ENCODE results near the gene ME3.

DNA sequence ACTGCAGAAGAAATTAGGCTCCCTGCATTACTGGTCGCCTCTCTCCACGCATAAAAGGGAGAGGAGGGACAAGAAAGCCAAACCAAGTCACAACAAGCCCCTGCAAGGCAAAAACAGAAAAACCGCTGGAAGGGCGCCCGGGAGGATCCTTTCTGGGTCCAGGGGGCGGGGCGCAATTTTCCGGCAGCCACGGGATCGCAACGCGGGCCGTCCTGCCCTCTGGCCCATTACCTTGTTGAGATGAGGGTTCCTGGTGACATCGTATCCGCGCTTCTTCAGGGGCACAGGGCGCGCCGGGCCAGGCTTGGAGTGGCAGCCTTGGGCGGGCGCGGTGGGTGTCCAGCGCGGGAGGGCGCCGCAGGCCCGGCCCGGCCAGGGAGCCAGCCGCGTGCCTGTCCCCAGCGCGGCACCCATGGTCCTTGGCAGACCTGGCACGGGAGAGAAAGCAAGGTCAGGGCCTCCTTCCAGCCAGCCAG is 847 bp downstream of the ME3 start:
- TF ChIP-seq, protein P1, sequence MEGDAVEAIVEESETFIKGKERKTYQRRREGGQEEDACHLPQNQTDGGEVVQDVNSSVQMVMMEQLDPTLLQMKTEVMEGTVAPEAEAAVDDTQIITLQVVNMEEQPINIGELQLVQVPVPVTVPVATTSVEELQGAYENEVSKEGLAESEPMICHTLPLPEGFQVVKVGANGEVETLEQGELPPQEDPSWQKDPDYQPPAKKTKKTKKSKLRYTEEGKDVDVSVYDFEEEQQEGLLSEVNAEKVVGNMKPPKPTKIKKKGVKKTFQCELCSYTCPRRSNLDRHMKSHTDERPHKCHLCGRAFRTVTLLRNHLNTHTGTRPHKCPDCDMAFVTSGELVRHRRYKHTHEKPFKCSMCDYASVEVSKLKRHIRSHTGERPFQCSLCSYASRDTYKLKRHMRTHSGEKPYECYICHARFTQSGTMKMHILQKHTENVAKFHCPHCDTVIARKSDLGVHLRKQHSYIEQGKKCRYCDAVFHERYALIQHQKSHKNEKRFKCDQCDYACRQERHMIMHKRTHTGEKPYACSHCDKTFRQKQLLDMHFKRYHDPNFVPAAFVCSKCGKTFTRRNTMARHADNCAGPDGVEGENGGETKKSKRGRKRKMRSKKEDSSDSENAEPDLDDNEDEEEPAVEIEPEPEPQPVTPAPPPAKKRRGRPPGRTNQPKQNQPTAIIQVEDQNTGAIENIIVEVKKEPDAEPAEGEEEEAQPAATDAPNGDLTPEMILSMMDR (IDR thresholded peaks at IDR 0.05), result peak; percentile 40
- TF ChIP-seq, protein P2, sequence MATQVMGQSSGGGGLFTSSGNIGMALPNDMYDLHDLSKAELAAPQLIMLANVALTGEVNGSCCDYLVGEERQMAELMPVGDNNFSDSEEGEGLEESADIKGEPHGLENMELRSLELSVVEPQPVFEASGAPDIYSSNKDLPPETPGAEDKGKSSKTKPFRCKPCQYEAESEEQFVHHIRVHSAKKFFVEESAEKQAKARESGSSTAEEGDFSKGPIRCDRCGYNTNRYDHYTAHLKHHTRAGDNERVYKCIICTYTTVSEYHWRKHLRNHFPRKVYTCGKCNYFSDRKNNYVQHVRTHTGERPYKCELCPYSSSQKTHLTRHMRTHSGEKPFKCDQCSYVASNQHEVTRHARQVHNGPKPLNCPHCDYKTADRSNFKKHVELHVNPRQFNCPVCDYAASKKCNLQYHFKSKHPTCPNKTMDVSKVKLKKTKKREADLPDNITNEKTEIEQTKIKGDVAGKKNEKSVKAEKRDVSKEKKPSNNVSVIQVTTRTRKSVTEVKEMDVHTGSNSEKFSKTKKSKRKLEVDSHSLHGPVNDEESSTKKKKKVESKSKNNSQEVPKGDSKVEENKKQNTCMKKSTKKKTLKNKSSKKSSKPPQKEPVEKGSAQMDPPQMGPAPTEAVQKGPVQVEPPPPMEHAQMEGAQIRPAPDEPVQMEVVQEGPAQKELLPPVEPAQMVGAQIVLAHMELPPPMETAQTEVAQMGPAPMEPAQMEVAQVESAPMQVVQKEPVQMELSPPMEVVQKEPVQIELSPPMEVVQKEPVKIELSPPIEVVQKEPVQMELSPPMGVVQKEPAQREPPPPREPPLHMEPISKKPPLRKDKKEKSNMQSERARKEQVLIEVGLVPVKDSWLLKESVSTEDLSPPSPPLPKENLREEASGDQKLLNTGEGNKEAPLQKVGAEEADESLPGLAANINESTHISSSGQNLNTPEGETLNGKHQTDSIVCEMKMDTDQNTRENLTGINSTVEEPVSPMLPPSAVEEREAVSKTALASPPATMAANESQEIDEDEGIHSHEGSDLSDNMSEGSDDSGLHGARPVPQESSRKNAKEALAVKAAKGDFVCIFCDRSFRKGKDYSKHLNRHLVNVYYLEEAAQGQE (IDR thresholded peaks at IDR 0.05; ENCODE audit: insufficient read depth in 1 of 2, low read depth in 2 of 2, low read length in 1 of 2), result no peak
- TF ChIP-seq POLR2AphosphoS5 (IDR thresholded peaks at IDR 0.05; ENCODE audit: low read depth, low read length), result no peak
- no peak for TF ChIP-seq SIN3A (IDR thresholded peaks at IDR 0.05; ENCODE audit: borderline replicate concordance, insufficient read depth, low read depth, low read length)
